Measurements from ENCODE around the gene GPRC5A. TPM values are rescaled to one million over a fixed set of nuclear protein-coding genes. Genes with fewer than 3 reads are reported as not detected.

The GPRC5A gene
- total and polyA plus RNA-seq, 2 donors (not counting 1 experiment from before 2014, with no cell fraction given): 4.8 to 46.8 TPM

DNA sequence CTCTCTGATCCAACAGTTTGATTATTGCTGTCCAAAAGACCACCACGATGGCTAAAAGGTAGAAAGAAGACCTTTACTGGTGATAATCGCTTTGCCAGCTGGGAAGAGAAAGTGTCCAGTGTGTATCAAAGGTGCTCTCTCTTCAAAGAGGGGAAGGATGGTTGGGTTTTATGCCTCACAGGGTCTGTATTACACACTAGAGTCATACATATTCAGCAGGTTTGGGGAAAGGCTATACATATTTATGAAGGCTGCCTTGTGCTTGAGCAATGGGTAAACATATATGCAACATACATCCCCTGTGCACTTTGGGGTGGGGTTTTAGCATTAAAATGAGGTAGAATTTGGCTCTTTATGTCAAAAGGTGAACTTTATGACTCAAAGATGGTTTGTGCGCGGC, 42.4 kb downstream of the GPRC5A start:
- H3K27me3 ChIP-seq (ENCODE audit: control insufficient read depth, insufficient read depth, low read length): no peaks in the 10 kb centered on the region

DNA sequence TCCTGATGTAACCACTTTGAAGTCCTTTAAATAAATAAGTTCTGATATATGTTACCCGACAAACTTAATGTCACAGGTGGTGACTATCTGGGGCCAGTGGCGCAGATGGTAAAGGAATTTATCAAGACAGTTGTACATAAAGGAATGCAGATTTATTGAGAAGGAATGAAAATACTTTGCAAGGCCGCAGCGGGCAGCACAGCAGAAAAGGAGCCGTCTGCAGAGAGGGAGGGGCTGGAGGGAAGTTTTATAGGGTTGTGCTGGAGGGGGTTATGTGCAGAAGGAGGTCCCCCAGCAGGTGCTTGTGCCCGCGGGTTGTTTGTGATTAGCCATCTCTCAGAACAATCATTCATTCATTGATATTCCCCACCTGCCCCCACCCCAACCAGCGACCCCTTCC, 43.2 kb downstream of the GPRC5A start:
- H3K9ac ChIP-seq (ENCODE audit: insufficient read depth, low read length): no peak overlapping the region
- no peak overlapping the region for H3K4me2 ChIP-seq (ENCODE audit: extremely low read depth, insufficient read depth, low read length)
- H3K36me3 ChIP-seq (ENCODE audit: control insufficient read depth, insufficient read depth, low read length): no peaks in the 10 kb centered on the region
- no peak overlapping the region for H2AFZ ChIP-seq (ENCODE audit: low read length)
- H3K4me3 ChIP-seq (replicated peaks in 1 of 4; ENCODE audit: control extremely low read depth in 1 of 4, insufficient read depth in 1 of 4, low read depth in 3 of 4, low read length in 4 of 4): no peak overlapping the region
- H3K27me3 ChIP-seq (ENCODE audit: control insufficient read depth, insufficient read depth, low read length): no peaks in the 10 kb centered on the region
- H4K20me1 ChIP-seq (ENCODE audit: control insufficient read depth, extremely low read depth, insufficient read depth, low read length): no peaks in the 10 kb centered on the region
- H3K9me3 ChIP-seq (ENCODE audit: control insufficient read depth, insufficient read depth, low read depth, low read length): no peaks in the 10 kb centered on the region
- H3K4me1 ChIP-seq (ENCODE audit: control insufficient read depth, extremely low read depth, insufficient read depth, low read length): no peaks in the 10 kb centered on the region
- TF ChIP-seq EZH2 (IDR thresholded peaks at IDR 0.05; ENCODE audit: low read length, missing control alignments): no peak
- TF ChIP-seq, protein P1, sequence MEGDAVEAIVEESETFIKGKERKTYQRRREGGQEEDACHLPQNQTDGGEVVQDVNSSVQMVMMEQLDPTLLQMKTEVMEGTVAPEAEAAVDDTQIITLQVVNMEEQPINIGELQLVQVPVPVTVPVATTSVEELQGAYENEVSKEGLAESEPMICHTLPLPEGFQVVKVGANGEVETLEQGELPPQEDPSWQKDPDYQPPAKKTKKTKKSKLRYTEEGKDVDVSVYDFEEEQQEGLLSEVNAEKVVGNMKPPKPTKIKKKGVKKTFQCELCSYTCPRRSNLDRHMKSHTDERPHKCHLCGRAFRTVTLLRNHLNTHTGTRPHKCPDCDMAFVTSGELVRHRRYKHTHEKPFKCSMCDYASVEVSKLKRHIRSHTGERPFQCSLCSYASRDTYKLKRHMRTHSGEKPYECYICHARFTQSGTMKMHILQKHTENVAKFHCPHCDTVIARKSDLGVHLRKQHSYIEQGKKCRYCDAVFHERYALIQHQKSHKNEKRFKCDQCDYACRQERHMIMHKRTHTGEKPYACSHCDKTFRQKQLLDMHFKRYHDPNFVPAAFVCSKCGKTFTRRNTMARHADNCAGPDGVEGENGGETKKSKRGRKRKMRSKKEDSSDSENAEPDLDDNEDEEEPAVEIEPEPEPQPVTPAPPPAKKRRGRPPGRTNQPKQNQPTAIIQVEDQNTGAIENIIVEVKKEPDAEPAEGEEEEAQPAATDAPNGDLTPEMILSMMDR (conservative IDR thresholded peaks at IDR 0.05 in 1 of 2, IDR thresholded peaks at IDR 0.05 in 1 of 2; ENCODE audit: low read depth in 1 of 2, low read length in 2 of 2): no peak
- no peaks in the 10 kb centered on the region for H3K79me2 ChIP-seq (ENCODE audit: control insufficient read depth, insufficient read depth, low read length)
- no peak overlapping the region for H3K27ac ChIP-seq (ENCODE audit: insufficient read depth, low read length)
- DNase-seq (ENCODE audit: low read depth in 2 of 2): no peak

More for the DNA sequence above, 42.4 kb downstream of the GPRC5A start:
- H2AFZ ChIP-seq (ENCODE audit: low read length): no peak overlapping the region
- no peak for DNase-seq (ENCODE audit: low read depth in 2 of 2)
- H3K4me1 ChIP-seq (ENCODE audit: control insufficient read depth, extremely low read depth, insufficient read depth, low read length): no peaks in the 10 kb centered on the region
- H3K9ac ChIP-seq (ENCODE audit: insufficient read depth, low read length): no peak overlapping the region
- TF ChIP-seq EZH2 (IDR thresholded peaks at IDR 0.05; ENCODE audit: low read length, missing control alignments): no peak
- TF ChIP-seq, protein P1 (conservative IDR thresholded peaks at IDR 0.05 in 1 of 2, IDR thresholded peaks at IDR 0.05 in 1 of 2; ENCODE audit: low read depth in 1 of 2, low read length in 2 of 2): no peak
- no peaks in the 10 kb centered on the region for H4K20me1 ChIP-seq (ENCODE audit: control insufficient read depth, extremely low read depth, insufficient read depth, low read length)
- H3K27ac ChIP-seq (ENCODE audit: insufficient read depth, low read length): no peak overlapping the region
- no peaks in the 10 kb centered on the region for H3K79me2 ChIP-seq (ENCODE audit: control insufficient read depth, insufficient read depth, low read length)
- no peak overlapping the region for H3K4me2 ChIP-seq (ENCODE audit: extremely low read depth, insufficient read depth, low read length)
- no peak overlapping the region for H3K4me3 ChIP-seq (replicated peaks in 1 of 4; ENCODE audit: control extremely low read depth in 1 of 4, insufficient read depth in 1 of 4, low read depth in 3 of 4, low read length in 4 of 4)
- no peaks in the 10 kb centered on the region for H3K36me3 ChIP-seq (ENCODE audit: control insufficient read depth, insufficient read depth, low read length)
- H3K9me3 ChIP-seq (ENCODE audit: control insufficient read depth, insufficient read depth, low read depth, low read length): no peaks in the 10 kb centered on the region

DNA sequence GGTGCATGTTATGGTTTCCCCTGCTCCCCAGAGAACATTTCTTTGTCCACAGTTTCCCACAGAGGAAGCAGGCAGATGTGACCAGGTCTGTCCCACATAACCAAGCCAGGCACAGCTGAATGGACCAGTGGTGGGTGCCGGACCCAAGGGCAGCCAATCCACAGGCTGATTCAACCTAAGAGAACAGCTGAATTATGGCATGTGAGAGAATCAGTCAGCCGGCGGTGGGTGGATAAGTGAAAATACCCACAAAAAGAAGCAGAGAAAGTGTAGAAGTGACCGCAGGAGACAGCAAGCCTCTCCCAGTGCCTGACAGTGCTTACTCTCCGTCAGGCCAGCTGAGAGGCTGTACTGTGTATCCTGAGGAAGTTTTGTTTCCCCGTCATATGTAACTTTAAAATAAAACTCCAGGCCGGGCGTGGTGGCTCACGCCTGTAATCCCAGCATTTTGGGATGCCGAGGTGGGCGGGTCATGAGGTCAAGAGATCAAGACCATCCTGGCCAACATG, 45.7 kb downstream of the GPRC5A start:
- Histone ChIP-seq H3K4me3 (replicated peaks in 1 of 4; ENCODE audit: control extremely low read depth in 1 of 4, insufficient read depth in 1 of 4, low read depth in 3 of 4, low read length in 4 of 4) (no peak overlapping the region), H3K36me3 (ENCODE audit: control insufficient read depth, insufficient read depth, low read length) (no peaks in the 10 kb centered on the region), H2AFZ (ENCODE audit: low read length) (no peak overlapping the region), H3K79me2 (ENCODE audit: control insufficient read depth, insufficient read depth, low read length) (no peaks in the 10 kb centered on the region), H3K9ac (ENCODE audit: insufficient read depth, low read length) (no peak overlapping the region), H3K9me3 (ENCODE audit: control insufficient read depth, insufficient read depth, low read depth, low read length) (no peaks in the 10 kb centered on the region), H3K27me3 (ENCODE audit: control insufficient read depth, insufficient read depth, low read length) (no peaks in the 10 kb centered on the region), H3K4me2 (ENCODE audit: extremely low read depth, insufficient read depth, low read length) (no peak overlapping the region), H3K4me1 (ENCODE audit: control insufficient read depth, extremely low read depth, insufficient read depth, low read length) (no peaks in the 10 kb centered on the region), H3K27ac (ENCODE audit: insufficient read depth, low read length) (no peak overlapping the region), H4K20me1 (ENCODE audit: control insufficient read depth, extremely low read depth, insufficient read depth, low read length) (no peaks in the 10 kb centered on the region)
- TF ChIP-seq, protein P1 (conservative IDR thresholded peaks at IDR 0.05 in 1 of 2, IDR thresholded peaks at IDR 0.05 in 1 of 2; ENCODE audit: low read depth in 1 of 2, low read length in 2 of 2): no peak
- TF ChIP-seq EZH2 (IDR thresholded peaks at IDR 0.05; ENCODE audit: low read length, missing control alignments): no peak
- DNase-seq (ENCODE audit: low read depth in 2 of 2): no peak
